ENCODE measurements around the gene ZNF33A.

The ZNF33A gene

DNA sequence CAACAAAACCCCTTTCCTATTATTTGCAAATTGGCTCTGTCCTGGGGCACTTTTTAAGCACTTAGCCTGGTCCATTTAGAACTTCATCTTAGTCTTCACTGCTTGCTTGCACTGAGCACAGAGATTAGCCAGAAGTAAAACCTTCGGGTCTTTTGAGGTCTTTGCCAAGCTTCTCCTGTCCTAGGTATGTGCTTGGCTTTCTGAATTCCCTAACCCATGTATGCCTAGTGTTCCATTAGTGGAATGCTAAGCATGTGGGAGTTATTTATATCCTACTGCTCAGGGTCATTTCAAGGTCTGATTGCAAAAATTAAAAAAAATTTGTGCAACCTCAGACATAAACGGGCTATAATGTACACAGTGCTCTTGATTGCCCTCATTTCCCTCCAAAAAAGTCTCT, 101.7 kb downstream of the ZNF33A start:
- H4K20me1 ChIP-seq (ENCODE audit: insufficient read depth): no peaks in the 10 kb centered on the region
- H3K4me1 ChIP-seq (ENCODE audit: low read depth, poor library complexity, severe bottlenecking): no peaks in the 10 kb centered on the region
- no peaks in the 10 kb centered on the region for H3K27me3 ChIP-seq (ENCODE audit: insufficient read depth, low read depth)
- peaks cover 22% of the 10 kb centered on the region for H3K36me3 ChIP-seq (ENCODE audit: insufficient read depth)
- TF ChIP-seq, protein P1, sequence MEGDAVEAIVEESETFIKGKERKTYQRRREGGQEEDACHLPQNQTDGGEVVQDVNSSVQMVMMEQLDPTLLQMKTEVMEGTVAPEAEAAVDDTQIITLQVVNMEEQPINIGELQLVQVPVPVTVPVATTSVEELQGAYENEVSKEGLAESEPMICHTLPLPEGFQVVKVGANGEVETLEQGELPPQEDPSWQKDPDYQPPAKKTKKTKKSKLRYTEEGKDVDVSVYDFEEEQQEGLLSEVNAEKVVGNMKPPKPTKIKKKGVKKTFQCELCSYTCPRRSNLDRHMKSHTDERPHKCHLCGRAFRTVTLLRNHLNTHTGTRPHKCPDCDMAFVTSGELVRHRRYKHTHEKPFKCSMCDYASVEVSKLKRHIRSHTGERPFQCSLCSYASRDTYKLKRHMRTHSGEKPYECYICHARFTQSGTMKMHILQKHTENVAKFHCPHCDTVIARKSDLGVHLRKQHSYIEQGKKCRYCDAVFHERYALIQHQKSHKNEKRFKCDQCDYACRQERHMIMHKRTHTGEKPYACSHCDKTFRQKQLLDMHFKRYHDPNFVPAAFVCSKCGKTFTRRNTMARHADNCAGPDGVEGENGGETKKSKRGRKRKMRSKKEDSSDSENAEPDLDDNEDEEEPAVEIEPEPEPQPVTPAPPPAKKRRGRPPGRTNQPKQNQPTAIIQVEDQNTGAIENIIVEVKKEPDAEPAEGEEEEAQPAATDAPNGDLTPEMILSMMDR (conservative IDR thresholded peaks at IDR 0.05; ENCODE audit: low read depth, low read length): no peak
- no peak overlapping the region for H3K9ac ChIP-seq
- no peak overlapping the region for H2AFZ ChIP-seq (ENCODE audit: low read depth)
- no peak overlapping the region for H3K4me3 ChIP-seq (IDR thresholded peaks at IDR 0.05; ENCODE audit: insufficient read depth, low read depth, low read length)
- H3K27ac ChIP-seq: no peak overlapping the region
- no peaks in the 10 kb centered on the region for H3K79me2 ChIP-seq (ENCODE audit: insufficient read depth, low read depth)
- no peak overlapping the region for H3K4me2 ChIP-seq

Data from KMS-11 (cell line).